Activated naive CD4-positive, alpha-beta T cell (primary cell): ENCODE data around the gene POLA1.

Experiments used
- DNase-seq, 4 experiments: peaks; one replicate each; lab custom pipeline; 2025; lab: John Stamatoyannopoulos, UW

The POLA1 gene

DNA sequence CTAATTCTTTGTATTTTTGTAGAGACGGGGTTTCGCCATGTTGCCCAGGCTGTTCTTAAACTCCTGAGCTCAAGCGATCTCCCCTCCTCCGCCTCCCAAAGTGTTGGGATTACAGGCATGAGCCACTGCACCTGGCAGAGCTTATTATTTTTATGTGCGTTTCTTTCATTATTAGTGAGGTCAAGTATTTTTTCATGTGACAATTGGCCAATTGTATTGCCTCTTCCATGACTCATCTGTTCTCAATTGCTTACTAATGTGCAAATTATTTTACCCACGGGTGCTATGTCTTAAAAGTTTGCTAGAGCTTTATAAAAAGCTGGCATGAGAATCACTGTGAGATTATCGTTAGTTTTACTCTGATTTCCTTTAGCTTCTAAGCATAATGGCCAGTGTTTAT, 335.0 kb downstream of the POLA1 start:
- no peak for DNase-seq

DNA sequence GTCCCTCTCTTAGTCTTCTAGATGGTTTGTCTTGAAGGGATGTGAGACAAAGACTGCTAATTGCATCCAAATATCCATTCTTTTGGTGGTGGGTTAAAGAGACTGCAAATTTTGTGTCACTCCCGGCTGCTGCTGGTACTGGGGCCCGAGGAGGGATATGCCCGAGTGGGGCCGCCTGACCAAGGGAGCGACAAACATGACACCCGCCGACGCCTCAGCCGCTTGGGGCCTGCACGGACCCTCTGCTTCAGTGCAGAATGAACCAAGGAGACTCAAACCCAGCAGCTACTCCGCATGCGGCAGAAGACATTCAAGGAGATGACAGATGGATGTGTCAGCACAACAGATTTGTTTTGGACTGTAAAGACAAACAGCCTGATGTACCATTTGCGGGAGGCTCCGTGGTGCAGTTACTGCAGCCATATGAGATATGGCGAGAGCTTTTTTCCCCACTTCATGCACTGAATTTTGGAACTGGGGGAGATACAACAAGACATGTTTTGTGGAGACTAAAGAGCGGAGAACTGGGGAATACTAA, 335.6 kb downstream of the POLA1 start:
- DNase-seq = no peak

DNA sequence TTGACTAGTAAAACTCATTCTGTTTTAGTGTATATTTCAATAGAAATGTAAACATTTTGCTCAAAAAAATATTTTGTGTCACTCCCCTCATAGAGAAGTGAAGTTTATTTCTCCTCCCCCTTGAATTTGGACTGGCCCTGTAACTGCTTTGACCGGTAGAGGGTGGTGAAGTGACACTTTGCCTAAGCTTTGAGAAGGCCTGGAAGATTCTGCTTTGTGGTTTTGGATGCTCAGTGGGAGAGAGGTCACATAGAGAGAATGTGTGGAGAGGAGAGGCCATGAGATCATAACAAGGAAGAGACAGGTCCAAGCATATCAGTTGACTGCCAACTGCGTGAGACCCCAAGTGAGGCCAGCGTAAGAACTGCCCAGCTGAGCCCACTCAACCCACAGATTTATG, 341.2 kb downstream of the POLA1 start:
- no peak for DNase-seq

DNA sequence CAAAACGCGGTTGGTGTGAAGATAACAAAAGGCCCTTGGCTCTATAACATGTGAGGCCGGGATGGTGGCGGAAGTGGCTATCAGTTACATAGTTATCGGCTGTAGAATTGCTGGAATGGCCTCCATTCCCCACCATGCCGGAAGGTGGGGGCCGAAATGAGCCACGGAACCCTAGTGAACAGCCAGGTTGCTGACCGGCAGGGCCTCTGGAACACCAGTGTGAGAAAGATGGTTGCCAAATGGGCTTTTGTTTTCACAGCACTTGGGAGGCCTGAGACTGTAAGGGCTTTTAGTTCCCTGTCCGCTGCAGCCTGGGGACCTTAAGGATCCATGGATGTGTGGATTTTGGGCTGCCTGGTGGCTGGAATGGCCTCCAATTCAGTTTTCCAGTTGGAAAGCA, 345.3 kb downstream of the POLA1 start:
- no peak for DNase-seq

DNA sequence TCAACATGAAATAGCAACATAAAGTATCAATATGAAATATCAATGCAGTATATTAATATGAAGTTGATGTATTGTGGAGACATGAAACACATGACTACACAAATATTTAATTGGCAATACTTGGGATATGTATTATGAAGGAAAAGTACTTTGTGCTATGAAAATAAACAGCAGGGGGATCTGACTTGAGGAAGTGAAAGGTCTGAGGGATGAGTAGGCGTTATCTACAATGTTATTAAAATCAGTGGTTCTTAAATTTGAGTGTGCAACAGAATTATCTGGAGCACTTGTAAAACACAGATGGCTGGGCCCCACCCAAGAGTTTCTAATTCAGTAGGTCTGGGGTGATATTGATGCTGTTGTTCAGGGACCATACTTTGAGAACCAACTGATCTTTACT, 349.5 kb downstream of the POLA1 start:
- DNase-seq = no peak
